Mucosa of stomach (tissue), 1 donor: ENCODE measurements around the gene SREBF2.

Source experiments
- H3K27me3 ChIP-seq: one replicate; pipeline ENCODE4 v1.7.0; 2013; ENCODE audit warnings: mild to moderate bottlenecking, low read length; ENCODE audit not compliant: control insufficient read depth, insufficient read depth
- H3K36me3 ChIP-seq: one replicate; pipeline ENCODE4 v1.7.0; 2013; ENCODE audit warnings: low read length; ENCODE audit not compliant: control insufficient read depth, insufficient read depth
- H3K4me1 ChIP-seq: one replicate; pipeline ENCODE4 v1.7.0; 2013; ENCODE audit warnings: mild to moderate bottlenecking, low read length; ENCODE audit not compliant: control insufficient read depth, insufficient read depth
- H3K4me3 ChIP-seq: one replicate; pipeline ENCODE4 v1.7.0; 2013; ENCODE audit warnings: low read length
- H3K9ac ChIP-seq: one replicate; pipeline ENCODE4 v1.7.0; 2013; ENCODE audit warnings: mild to moderate bottlenecking, low read length, moderate library complexity
- H3K9me3 ChIP-seq: one replicate; pipeline ENCODE4 v1.7.0; 2013; ENCODE audit warnings: mild to moderate bottlenecking, low read length, moderate library complexity; ENCODE audit not compliant: control insufficient read depth
- donor health status: Pancreatic carcinoma.

The SREBF2 gene

DNA sequence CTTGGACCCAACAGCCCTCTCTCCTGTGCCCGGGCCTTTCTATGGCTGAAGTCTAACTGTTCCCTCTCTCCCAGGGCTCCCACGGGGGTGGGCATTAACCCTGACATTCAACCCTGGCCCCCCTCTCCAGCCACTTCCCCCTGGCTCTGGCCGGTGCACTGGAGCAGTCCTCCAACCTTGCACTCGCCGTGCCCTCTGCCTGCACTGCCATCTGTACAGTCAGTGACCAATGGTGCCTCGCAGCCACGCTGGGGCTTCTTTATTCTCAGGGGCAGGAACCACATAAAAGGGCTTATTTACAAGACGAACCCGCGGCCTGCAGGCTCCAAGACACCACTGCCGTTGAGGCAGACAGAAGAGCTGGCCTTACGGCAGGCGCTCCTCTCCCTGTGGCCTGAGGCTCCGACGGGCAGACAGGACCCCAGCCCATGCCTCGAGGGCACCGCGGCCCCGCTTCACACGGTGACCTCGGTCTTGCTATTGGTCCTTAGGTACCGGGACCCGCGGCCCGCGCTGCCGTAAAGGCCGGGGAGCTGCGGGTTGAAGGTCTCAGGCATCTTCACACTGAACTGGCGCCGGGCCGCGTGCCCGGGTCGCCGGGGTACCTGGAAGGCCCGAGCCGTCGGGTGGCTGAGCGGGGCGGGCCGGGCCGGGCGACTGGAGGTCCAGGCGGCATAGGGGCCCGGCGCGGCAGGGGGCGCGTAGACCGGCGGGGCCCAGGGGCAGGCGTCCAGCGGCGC lies 76.6 kb downstream of the SREBF2 start:
- Histone ChIP-seq H3K4me3 (no peak overlapping the region), H3K4me1 (peaks cover 17% of the 10 kb centered on the region), H3K9me3 (no peaks in the 10 kb centered on the region), H3K36me3 (peaks cover 13% of the 10 kb centered on the region), H3K9ac (no peak overlapping the region), H3K27me3 (peaks cover 59% of the 10 kb centered on the region)

DNA sequence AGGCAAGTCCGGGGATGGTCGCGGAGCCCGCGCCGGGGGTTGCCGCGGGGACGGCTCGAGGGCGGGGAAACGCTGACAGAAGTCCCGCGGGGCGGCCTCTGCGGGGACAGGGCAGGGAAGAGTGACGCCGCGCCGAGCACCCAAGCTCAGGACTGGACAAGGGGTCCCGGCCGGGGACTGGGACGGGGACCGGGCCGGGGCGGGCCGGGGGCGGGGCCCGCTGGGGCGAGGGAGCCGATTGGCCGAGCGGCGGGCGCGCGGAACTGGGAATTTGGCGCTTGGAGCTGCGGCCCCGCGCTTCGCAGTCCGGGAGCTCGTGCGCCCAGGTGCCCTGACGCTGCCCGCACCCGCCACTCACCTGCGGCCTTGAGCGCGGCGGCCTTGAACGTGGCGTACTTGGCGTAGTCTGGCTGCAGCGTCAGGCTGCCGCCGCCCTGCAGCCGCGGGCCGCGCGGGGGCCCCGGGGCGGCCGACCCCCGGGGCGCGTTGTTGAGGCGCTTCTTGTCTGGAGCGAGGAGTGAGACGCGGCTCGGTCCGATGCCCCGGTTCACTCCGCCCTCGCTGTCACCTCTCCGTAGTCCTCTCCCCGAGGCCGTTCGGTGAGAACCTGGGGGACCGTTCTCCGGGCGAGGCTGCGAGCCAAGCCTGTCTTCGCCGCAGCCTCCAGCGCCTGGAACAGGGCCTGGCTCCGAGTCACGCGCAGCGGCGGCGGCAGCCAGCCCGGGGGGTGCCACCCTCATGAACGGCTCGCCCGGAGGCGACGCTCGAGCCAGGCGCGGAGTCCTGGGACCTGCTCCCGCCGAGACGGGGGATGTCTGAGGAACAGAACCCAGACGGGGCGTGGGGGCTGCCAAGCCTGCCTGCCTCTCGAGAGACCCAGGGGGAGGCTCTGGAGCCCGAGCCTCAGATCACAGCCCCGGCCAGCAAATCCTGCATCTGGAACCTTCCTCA lies 77.4 kb downstream of the SREBF2 start:
- H3K27me3 ChIP-seq: peaks cover 67% of the 10 kb centered on the region
- H3K36me3 ChIP-seq: peaks cover 5% of the 10 kb centered on the region
- H3K9ac ChIP-seq: no peak overlapping the region
- H3K4me1 ChIP-seq: peaks cover 20% of the 10 kb centered on the region
- H3K9me3 ChIP-seq: no peaks in the 10 kb centered on the region
- H3K4me3 ChIP-seq: no peak overlapping the region

DNA sequence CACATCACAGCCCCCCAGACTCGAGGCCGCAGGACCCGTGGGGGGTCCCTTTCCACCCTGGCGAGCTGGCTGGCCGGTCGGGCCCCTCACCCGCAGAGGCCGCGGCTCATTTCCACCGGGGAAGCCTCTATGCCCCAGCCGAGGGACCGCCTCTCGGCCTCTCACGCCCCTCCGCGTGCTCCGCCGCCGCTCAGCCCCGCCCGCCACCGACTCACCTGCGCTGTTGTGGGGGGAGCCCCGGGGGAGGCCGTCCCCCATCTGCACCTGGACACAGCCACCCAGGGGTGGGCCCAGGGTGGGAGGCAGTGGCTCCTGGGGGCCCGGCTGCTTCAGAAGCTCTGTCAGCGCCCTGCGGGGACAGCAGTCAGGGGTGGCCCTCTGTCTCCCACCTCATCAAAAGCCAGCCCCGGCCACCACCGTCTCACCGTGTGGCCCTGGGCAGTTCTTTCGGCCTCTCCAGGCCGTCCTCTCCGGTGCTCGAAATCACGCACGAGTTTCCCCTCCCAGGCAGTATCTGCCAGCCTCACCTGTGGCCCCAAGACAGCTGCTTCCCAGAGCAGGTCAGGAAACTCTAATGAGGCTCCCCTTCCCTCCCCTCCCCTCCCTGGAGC lies 78.2 kb downstream of the SREBF2 start:
- H3K4me3 ChIP-seq: no peak overlapping the region

DNA sequence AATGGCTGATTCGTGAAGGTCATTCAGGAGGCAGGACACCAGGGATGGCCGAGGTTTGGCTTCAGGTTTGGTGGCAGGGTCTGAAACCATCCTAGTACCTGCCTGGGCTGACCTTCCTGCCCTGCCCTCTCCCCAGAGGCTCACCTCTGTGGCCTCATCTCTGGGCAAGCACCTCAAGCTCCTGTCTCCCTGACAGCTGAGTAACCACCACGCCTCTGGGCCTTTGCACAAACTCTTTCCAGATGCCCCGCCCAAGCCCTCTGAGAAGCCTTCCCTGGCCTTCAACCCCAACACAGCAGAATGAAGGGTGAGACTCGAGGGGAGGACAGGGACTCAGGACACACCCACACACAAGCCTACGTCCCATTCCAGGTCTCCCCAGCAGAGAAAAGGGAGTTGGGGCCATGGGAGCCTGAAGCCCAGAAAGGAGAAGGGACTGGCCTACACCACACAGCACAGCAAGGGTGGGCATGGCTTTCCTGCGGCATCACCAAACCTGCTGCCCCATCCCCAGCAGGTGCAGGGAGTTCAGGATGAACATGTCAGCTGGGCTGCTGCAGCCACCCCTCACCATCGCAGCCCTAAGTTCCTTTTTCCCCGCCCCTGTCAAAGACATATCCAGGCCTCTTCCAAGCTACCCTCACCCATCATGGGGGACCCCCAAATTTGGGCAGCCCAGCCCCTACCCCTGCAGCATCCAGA lies 79.6 kb downstream of the SREBF2 start:
- Histone ChIP-seq H3K36me3 (no peaks in the 10 kb centered on the region), H3K4me3 (no peak overlapping the region), H3K27me3 (peaks cover 84% of the 10 kb centered on the region), H3K9me3 (no peaks in the 10 kb centered on the region), H3K9ac (no peak overlapping the region), H3K4me1 (peaks cover 21% of the 10 kb centered on the region)

More for the DNA sequence above, 78.2 kb downstream of the SREBF2 start:
- peaks cover 21% of the 10 kb centered on the region for H3K4me1 ChIP-seq
- H3K9me3 ChIP-seq: no peaks in the 10 kb centered on the region
- H3K9ac ChIP-seq: no peak overlapping the region
- H3K27me3 ChIP-seq: peaks cover 74% of the 10 kb centered on the region
- H3K36me3 ChIP-seq: no peaks in the 10 kb centered on the region

DNA sequence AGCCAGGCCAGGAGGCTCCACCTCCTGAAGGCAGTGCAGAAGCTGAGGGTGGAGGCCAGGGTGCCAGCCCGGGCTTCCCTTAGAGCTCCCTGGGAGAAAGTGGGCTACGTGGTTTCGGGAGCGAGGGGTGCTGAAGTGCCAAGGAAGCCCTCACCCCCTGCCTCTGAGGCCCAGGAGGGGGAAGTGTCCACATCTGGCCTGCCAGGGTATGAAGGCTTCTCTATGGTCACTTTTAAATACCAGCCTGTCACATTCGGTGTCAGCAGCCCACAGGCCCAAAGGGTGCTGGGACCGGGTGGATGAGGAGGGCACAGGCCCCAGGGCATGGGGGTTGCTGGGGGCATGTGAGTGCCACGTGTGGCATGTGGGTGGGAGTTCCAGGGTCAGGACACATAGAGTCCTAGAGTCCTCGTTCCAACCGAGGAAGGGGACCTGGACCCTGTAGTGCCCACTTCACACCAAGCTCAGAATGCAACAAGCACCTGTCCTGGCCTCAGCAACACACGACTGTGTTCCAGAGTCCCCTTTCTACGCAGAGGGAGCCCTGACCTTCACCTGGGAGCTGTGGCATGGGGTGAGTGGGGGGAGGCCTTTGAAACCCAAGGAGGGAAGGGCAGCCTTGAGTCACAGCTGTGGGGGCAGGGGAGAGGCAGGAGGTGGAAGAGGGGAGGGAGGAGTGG lies 80.3 kb downstream of the SREBF2 start:
- peaks cover 91% of the 10 kb centered on the region for H3K27me3 ChIP-seq
- no peak overlapping the region for H3K9ac ChIP-seq
- H3K9me3 ChIP-seq: no peaks in the 10 kb centered on the region
- H3K4me1 ChIP-seq: peaks cover 24% of the 10 kb centered on the region
- H3K4me3 ChIP-seq: no peak overlapping the region
- H3K36me3 ChIP-seq: no peaks in the 10 kb centered on the region

DNA sequence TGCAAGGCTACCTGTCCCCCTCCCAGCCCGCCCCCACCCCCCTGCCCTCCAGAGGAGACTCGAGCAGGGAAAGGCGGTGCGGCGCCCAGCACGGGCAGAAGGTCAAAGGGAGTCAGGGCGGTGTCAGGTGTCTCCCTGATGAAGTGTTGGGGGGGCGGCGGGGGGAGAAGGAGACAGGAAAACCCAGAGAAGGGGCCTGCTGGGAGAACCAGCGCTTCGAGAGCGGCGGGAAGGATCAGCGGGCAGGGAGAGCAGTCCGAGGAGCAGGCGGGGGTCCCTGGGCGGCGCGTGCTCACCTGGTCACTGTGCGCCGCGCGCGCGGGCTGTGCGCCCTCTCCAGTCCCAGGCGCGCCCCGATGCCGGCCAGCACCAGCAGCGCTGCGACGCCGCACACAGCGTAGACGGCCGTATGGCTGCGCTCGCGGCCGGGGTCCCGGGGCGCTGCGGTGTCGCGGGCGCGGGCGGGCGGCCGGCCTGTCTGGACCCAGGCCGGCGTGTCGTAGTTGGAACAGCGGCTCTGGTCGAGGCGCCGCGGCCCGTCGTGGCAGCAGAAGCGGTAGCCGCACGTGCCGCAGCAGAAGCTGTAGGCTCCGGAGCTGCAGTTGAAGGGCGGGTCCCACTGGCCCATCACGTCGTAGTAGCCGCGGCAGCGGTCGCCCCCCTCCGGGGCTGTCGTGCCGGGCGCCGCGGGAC lies 81.1 kb downstream of the SREBF2 start:
- Histone ChIP-seq H3K36me3 (no peaks in the 10 kb centered on the region), H3K4me3 (no peak overlapping the region), H3K9ac (no peak overlapping the region), H3K4me1 (peaks cover 25% of the 10 kb centered on the region), H3K9me3 (no peaks in the 10 kb centered on the region), H3K27me3 (peaks cover 87% of the 10 kb centered on the region)

DNA sequence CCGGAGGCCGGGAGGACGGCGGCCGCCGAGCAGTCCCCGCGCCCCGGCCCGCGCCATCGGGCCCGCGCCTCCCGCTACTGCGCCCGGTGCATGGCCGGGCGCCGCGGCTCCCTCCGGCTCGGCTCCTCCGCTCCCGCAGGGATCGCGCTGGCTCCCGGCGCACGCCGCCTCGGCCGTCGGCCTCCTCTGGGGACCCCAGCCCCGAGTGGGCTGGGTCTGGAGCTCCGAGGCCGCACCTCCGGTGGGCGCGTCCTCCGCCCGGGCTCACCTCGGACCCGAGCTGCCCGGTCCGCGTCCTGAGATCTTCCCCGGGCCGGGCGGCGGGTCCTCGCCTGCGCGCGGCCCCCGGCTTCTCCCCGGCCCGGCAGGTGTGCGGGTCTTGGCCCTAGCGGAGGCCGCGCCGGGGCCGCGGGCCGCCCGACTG lies 81.7 kb downstream of the SREBF2 start:
- Histone ChIP-seq H3K9ac (no peak overlapping the region), H3K4me3 (no peak overlapping the region), H3K4me1 (peaks cover 31% of the 10 kb centered on the region), H3K36me3 (no peaks in the 10 kb centered on the region), H3K9me3 (no peaks in the 10 kb centered on the region), H3K27me3 (peaks cover 87% of the 10 kb centered on the region)

DNA sequence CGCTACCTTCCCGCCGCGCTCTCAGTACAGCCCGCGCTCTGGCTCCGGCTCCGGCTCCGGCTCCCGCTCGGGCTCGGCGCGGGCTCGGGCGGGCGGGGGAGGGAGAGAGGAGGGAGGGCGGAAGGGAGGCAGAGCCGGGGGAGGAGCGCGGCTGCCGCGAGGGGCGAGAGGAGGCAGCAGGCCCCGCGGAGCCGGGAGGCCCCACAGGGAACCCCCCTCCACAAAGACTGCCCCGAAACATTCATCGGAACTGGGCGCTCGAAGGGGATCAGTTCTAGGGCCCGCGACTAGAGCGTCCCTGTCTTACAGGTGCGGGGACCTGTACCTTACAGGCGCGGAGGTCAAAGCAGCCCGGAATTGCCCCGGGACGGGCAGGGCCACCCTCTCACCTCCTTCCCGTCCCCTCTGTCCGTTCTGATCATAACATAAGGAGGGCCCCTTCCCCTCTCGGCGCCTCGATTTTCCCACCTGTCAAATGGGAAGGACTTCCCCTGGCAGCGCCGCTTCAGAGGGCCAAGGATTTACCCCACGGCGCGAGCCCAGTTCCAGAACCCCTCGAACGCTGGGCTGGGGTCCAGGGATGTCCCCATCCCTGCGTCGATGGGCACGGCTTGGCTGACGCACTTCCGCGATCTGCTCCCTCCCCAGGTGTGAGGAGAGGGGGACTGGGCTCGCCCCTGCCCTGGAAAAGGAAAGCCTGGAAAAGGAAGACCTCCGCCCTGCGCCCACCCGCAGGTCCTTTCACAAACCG lies 82.3 kb downstream of the SREBF2 start, which contains the start of gene SHISA8:
SHISA8 (minus strand) TSS at position 40 of the 751 bp plus-strand sequence. CDS start 407 bp downstream, outside the sequence.
- no peak within 1 kb of the TSS for H3K9ac ChIP-seq
- peaks cover 28% of the 10 kb centered on the region for H3K4me1 ChIP-seq
- H3K27me3 ChIP-seq: peaks cover 84% of the 10 kb centered on the region
- no peak within 1 kb of the TSS for H3K4me3 ChIP-seq
- no peaks in the 10 kb centered on the region for H3K9me3 ChIP-seq
- H3K36me3 ChIP-seq: no peaks in the 10 kb centered on the region

DNA sequence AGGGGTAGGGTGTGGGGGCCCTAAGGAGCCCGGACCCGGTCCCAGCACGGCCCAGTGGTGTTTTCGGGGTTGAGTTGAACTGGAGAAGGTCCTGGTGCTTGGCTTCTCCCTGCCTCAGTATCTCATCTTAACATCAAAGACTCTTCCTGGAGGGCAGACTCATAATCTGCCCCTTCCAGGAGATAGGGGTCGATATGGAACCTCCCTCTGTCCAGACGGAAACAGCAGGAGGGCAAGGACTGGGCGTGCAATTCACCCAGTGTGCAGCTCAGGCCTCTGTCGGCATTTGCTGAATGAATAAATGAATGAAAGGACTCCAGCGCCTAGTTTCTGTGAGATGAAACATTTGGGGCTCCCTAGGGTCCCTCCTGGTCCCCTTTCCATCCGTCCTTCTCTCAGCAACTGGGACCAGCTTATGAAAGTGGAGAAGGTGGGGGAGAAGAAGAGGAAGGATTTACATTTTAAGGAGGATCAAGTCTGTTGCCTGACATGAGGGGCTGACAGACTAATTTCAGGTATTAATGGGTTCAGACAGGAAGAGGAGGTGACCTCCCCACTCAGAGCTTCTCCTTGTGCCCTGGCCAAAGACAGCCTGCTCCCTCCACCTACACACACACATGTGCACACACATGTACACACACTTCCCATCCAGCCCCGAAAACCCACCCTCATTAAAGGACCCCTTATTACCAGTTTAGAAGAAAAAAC lies 83.0 kb downstream of the SREBF2 start:
- H3K27me3 ChIP-seq: peaks cover 81% of the 10 kb centered on the region
- H3K4me1 ChIP-seq: peaks cover 21% of the 10 kb centered on the region
- H3K9me3 ChIP-seq: no peaks in the 10 kb centered on the region
- H3K9ac ChIP-seq: no peak overlapping the region
- H3K4me3 ChIP-seq: no peak overlapping the region
- H3K36me3 ChIP-seq: no peaks in the 10 kb centered on the region
